BE2C (cell line): ENCODE data around the gene SLC66A1. TPM values are rescaled to one million over a fixed set of nuclear protein-coding genes. Genes with fewer than 3 reads are reported as not detected.
"Not testable (repeated sequence)": the region's sequence is repeated elsewhere in the genome, so short reads cannot be mapped to it uniquely, and the experiment has no call there.

Experiments used
- DNase-seq: peaks from one replicate; pipeline ENCODE4 v3.0.0-alpha.2; 2020
- H3K27me3 ChIP-seq: fragments of 250-450 bp; sonication (Bioruptor Pico); 2 replicates; pipeline ENCODE4 v1.5.1; 2020; ENCODE audit warnings: mild to moderate bottlenecking
- H3K36me3 ChIP-seq: fragments of 250-450 bp; sonication (Bioruptor Pico); 2 replicates; pipeline ENCODE4 v1.5.1; 2020; ENCODE audit warnings: mild to moderate bottlenecking
- H3K4me1 ChIP-seq: fragments of 250-450 bp; sonication (Bioruptor Pico); 2 replicates; pipeline ENCODE4 v1.5.1; 2020
- H3K4me3 ChIP-seq: 2 replicates; pipeline ENCODE4 v1.5.1; 2011; ENCODE audit warnings: low read depth, low read length
- H3K9me3 ChIP-seq: fragments of 250-450 bp; sonication (Bioruptor Pico); 2 replicates; pipeline ENCODE4 v1.5.1; 2020
- CTCF ChIP-seq: IDR thresholded peaks from 2 replicates; pipeline ENCODE4 v1.5.1; 2012; ENCODE audit warnings: mild to moderate bottlenecking, low read depth, low read length
- polyA plus RNA-seq: library from polyadenylated mRNA; unstranded; fragments of >200 nt; gene quantifications from one replicate; pipeline ENCODE4 v1.2.1, GENCODE V29; 2012; ENCODE audit warnings: low read depth, missing spikeins; ENCODE audit not compliant: insufficient read length, insufficient read depth

SLC66A1 gene, protein sequence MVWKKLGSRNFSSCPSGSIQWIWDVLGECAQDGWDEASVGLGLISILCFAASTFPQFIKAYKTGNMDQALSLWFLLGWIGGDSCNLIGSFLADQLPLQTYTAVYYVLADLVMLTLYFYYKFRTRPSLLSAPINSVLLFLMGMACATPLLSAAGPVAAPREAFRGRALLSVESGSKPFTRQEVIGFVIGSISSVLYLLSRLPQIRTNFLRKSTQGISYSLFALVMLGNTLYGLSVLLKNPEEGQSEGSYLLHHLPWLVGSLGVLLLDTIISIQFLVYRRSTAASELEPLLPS
- 9.0 TPM for polyA plus RNA-seq

DNA sequence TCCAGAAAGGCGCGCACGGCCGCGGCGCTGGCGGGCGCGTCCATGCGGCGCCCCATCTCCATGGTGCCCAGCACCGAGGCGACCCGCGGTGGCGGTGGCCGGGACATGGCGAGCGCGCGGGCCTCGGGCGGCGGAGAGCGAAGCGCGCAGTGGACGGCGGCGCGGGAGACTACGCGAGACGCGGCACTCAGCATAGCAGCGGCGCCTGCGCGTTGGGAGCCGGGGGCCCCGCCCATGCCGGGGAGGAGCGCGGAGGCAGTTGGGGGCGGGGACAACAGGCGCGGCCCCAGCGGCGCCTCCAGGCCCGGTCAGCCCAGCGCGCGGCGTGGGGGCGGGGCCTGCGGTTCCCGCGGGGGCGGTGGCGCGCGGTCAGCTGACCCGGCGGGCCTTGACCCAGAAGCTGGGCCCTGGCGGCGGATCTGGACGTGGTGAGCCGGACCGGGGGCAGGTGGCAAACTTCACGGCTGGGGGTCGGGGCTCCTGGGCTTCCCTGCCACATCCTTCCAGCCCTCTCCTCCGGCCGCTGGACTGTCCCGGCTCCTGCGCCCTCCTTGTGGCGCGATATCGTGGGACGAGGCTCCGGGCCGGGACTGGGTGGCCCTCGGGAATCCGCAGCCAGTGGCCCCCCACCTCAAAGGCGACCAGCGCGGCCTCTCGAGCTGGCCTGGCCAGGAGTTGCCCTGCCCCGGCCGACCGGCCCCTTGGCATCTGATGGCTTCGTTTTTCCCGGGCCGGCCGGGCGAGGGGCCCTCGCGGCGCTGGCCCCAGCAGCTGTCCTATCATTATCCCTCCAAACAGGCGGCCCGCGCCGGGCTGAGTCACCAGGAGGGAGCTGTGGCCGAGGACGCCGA is at the start of gene SLC66A1, which contains the start of gene AKR7A2:
TSS of gene SLC66A1 (plus strand) at position 396 of the 851 bp plus-strand sequence. CDS start 5,352 bp downstream, outside the sequence.
TSS of gene AKR7A2 (minus strand) at position 214 of the 851 bp plus-strand sequence. CDS start at position 194, 20 bp downstream.
- Histone ChIP-seq H3K4me3 (peak within 1 kb of the TSS; percentile 62), H3K27me3 (no peaks in the 10 kb centered on the region), H3K36me3 (no peaks in the 10 kb centered on the region; the same call in 1 of the 2 replicates), H3K4me1 (no peaks in the 10 kb centered on the region), H3K9me3 (no peaks in the 10 kb centered on the region)
- TF ChIP-seq CTCF, result no peak
- DNase-seq, result peak; percentile 83

- Histone ChIP-seq H3K9me3 (no peaks in the 10 kb centered on the region), H3K27me3 (no peaks in the 10 kb centered on the region), H3K4me1 (no peaks in the 10 kb centered on the region), H3K36me3 (peaks cover 13% of the 10 kb centered on the region), H3K4me3 (no peak overlapping the region)
- TF ChIP-seq CTCF, result no peak
- no peak for DNase-seq
These were observed 49.4 kb upstream of the SLC66A1 start for GRCh38 chr1:19262744-19263143.

- Histone ChIP-seq H3K4me3 (no peak overlapping the region), H3K36me3 (no peaks in the 10 kb centered on the region), H3K4me1 (no peaks in the 10 kb centered on the region), H3K9me3 (no peaks in the 10 kb centered on the region), H3K27me3 (no peaks in the 10 kb centered on the region)
- no peak for TF ChIP-seq CTCF
- no peak for DNase-seq
These were observed 43.7 kb upstream of the SLC66A1 start for GRCh38 chr1:19268445-19268844.

GRCh38 chr1:19269427-19270342 is 42.4 kb upstream of the SLC66A1 start:
- H3K4me3 ChIP-seq, H3K36me3 ChIP-seq, H3K27me3 ChIP-seq, DNase-seq, H3K4me1 ChIP-seq, H3K9me3 ChIP-seq: not testable (repeated sequence)

DNA sequence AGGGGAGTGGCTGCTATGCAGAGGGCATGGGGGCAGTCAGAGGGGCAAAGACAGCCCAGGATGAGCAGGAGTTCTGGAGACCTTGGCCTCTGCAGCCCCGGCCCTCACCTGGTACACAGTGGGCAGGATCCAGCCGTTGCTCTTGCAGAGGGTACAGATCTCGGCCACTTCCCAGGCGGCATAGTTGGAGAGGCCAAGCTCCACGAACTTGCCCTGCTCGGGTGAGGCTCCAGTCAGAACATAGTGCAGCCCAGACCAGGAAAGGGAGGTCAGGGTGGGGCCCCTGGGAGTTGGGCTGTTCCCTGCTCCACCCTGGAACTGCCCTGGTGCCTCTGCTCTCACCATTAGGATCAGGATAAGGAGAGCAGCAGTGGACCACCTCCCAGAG is 41.8 kb upstream of the SLC66A1 start:
- H3K9me3 ChIP-seq, H3K36me3 ChIP-seq, DNase-seq, H3K4me3 ChIP-seq, H3K27me3 ChIP-seq, H3K4me1 ChIP-seq: not testable (repeated sequence)

DNA sequence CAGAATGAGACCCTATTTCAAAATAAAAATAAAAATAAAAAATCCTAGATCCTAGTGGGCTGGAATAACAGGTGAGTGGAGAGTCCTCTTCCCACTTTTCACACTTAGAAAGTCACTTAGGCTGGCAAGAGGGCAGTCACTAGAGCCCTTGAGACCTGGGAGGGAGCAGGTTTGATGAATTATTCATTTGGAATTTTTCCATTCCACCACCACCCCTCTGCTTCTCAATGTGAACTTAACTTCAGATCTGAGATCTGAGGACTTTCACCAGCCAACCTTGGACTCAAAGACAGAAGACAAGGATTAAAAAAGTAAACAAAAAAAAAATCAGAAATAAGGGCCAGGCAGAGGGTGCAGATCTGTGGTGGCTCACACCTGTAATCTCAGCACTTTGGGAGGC is 40.1 kb upstream of the SLC66A1 start:
- Histone ChIP-seq H3K4me3 (no peak overlapping the region), H3K9me3 (no peaks in the 10 kb centered on the region), H3K36me3 (no peaks in the 10 kb centered on the region), H3K4me1 (no peaks in the 10 kb centered on the region), H3K27me3 (no peaks in the 10 kb centered on the region)
- no peak for DNase-seq
- TF ChIP-seq CTCF, result no peak
